GM18870 (cell line): ENCODE data around the gene PLEKHG4B.

Experiments
- ATAC-seq: cut with Tn5 transposase; IDR thresholded peaks from one replicate; pipeline ENCODE4 v1.9.1; 2021; ENCODE audit warnings: moderate library complexity; ENCODE audit not compliant: unreplicated experiment

The PLEKHG4B gene

DNA sequence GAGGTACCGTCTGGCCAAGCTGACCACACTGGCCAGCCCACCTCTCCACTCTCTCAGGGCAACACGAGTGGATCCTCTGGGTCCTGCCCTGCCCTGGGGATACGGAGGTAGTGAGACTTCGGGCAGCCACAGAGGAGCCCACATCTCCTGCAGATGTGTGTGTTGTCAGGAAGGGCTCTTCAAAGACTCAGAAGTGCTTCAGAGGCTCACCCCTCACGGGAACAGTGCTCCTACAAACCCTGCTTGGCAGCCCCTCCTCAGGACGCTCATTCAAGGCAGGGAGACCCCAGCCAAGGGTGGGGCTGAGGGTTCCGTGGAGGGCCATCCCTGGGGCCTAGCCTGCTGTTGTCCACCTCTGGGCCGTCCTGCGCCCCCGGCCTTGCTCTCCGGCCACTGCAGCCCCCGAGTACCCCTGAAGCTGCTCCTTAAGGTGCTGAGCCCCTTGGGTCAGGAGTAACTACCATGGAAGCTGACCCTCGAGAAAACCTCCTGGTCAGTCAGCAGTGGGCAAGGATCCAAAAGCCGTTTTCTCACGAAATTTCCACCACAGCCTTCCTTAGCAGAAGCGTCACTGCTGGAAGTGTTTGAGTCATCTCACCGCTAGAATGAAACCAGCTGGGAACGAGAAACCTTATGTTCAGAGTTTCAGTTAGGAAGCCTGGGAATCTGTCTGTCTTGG is 76.2 kb downstream of the PLEKHG4B start:
- no peak for ATAC-seq

DNA sequence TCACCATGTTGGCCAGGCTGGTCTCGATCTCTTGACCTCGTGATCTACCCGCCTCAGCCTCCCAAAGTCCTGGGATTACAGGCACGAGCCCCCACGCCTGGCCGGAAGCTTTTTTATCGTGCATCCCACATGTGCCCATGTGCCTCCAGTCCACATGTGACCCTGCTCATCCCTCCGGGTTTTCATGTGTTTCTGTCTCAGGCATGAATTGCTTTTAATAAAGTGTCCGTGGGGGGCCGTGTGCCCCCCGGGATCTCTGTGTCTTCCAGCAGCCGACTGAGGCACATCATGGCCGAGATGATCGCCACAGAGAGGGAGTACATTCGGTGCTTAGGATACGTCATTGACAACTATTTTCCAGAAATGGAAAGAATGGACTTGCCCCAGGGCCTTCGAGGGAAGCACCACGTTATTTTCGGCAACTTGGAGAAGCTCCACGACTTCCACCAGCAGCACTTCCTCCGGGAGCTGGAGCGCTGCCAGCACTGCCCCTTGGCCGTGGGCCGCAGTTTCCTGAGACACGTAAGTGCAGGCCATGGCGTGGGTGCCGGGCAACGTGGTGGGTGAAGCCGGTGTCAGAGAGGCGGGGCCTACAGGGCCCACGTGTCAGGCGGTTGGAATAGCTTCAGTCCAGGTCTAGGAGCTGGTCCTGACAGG is 77.2 kb downstream of the PLEKHG4B start:
- no peak for ATAC-seq

DNA sequence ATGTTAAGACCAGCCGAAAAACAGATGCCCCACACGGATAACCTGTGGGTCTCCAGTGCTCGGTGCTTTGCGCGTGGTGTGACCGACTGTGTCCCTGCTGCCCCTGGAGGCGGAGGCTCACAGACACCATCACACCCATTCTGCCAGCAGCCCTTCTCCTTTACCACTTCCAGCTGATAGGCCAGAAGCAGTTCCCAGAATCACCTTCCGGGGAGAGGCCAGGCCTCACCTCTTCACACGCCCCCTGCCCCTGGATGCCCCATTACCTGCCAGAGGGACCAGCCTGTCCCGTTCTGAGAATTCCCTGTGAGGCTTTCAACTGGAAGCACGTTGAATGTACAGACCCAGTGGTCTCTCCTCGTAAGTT is 77.7 kb downstream of the PLEKHG4B start:
- no peak for ATAC-seq

DNA sequence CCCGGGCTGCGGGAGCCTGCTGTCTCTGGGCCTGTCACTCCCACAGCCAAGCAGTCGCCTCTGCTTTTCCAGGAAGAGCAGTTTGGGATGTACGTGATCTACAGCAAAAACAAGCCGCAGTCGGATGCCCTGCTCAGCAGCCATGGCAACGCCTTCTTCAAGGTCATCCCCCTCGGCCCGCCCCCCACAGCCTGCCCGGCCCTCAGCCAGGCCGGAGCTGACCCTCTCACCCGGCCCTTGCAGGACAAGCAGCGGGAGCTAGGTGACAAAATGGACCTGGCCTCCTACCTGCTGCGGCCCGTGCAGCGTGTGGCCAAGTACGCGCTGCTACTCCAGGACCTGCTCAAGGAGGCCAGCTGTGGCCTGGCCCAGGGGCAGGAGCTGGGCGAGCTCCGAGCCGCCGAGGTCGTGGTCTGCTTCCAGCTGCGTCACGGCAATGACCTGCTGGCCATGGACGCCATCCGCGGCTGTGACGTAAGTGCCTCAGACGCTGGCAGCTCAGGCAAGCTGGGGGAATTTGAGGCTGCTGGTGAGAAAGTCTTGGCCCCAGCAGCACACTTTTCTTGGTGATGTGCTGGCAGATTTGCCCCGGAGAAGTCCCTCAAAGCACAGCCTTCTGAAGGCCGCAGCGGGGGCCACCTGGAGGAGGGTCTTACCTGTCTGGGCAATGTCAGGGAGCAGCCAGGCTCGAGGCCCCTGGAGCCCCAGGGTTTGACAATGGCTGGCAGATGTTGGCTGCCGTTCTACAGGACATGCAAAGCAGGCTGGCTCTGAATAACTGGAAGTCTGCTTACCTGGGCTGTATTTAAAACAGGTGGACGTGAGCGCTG is 79.2 kb downstream of the PLEKHG4B start:
- ATAC-seq, result no peak

DNA sequence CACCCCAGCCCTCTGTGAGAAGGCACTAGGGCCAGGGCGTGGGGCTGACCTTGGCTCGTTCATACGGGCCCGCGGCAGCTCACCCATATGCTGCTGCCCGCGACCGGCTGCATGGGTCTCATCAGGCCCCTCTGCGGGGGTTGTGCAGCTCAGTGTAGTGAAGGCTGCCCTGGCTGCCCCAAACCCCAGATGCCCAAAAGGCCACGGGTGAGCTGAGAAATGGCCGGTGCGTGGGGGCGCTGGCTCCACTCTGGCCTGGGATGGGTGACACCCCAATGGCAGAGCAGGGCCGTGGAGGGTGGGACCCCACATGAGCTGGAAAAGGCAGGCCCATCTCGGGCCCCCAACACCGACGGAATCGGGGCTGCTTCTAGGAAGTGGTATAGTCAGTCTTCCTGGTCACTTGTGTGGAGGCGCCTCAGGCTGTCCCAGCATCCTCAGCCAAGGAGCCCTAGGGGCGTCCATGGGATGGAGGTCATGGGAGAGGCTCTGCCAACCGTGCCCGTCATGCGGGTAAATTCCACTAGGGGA is 79.9 kb downstream of the PLEKHG4B start:
- ATAC-seq, result no peak

DNA sequence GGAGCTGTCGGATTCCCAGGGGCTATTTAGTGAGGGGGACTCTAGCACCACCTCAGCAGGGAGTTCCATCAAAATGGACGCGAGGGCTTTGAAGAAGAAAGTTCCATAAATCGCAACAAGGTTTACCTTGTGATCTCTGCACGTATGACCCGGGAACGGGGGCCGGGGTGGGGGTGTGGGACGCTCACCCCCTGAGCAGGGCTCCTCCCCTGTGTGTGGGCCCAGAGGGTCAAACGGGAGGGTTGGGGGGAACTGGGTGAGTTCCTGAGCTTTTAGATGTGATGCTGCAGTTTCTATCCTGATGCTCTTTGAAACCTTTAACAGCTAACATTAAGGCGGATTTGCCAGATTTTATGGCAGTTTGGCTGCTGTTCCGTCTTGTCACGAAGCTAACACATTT is 80.5 kb downstream of the PLEKHG4B start:
- no peak for ATAC-seq

DNA sequence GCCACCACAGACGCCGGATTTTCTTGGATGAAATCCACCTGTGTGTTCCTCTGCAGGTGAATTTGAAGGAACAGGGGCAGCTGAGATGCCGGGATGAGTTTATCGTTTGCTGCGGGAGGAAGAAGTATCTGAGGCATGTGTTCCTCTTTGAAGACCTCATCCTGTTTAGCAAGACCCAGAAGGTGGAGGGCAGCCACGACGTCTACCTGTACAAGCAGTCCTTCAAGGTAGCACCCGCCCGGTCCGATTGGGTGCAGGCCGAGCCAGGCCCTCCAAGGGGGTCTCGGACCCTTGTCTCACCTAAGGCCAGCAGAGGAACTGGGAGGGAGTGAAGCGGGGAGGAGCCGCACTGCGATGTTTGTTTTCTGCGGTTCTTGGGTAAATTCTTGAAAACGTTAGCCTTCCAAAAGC is 80.9 kb downstream of the PLEKHG4B start:
- no peak for ATAC-seq

DNA sequence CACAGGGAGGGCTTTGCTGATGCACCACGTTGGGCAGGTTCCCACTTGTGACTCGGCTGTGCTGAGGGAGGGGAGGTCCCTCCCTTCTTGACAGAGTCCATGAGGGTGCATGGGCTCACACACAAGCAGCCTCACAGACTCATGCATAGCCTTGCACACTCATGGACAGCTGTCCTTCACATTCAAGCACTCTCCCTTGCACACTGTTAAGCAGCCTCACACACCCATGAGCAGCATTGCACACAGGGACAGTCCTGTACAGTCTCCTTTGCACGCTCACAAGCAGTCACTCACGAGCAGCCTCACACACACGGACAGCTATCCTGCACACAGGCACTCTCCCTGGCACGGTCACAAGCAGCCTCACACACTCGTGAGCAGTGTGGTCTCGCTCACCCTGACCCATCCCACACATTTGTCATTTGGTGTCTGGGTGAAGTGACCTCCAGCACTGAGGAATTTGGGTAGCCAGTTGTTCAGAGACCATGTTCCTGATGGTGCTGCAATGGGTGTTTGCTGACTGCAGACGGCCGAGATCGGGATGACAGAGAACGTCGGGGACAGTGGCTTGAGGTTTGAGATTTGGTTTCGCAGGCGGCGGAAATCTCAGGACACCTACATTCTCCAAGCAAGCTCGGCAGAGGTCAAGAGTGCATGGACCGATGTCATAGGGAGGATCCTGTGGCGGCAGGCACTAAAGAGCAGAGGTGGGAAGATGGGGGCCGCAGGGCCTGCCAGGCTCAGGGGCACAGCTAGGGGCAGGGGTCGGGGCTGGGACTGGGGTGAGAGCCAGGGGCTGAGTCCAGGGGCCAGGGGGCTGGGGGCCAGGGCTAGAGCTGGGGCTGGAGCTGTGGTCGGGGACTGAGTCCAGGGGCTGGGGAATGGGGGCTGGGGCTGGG is 81.7 kb downstream of the PLEKHG4B start:
- ATAC-seq, result no peak

DNA sequence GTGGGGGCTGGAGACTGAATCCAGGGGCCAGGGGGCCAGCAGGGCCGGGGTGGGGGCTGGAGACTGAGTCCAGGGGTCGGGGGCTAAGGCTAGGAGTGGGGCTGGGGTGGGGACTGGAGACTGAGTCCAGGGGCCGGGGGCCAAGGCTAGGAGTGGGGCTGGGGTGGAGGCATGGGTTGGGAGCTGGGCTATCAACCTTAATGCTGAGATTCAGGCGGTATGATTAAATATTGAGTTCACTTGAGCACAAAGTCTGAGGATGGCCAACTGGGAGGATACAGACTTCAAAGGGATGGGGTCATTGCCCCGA is 82.3 kb downstream of the PLEKHG4B start:
- ATAC-seq, result no peak

DNA sequence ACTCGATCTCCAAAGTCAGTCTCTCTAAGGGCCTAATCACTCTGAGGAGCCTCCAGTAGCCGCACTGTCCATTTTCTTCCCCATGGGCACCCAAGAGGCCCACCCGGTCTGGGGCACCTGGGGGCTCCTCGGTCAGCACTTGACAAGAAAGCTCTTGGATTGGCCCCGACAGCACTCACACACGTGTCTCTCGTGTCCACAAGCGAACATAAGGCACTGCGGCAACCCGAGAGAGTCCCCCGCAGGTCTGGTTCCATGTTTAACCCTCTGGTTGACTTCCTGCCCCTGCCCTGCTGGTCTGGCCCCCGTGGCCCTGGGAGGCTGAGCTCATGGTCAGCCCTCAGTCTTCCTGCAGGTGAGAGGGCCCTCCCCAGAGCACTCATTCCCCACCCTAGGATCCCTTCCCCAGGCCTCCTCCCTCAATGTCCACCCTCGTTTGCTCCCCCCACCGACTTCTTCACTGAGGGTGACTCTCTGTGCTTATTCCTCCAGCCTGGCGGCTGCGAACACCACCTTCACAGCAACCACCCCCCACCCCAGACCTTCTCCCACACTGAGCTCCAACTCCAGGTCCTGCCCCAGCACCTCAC is 83.0 kb downstream of the PLEKHG4B start:
- no peak for ATAC-seq

DNA sequence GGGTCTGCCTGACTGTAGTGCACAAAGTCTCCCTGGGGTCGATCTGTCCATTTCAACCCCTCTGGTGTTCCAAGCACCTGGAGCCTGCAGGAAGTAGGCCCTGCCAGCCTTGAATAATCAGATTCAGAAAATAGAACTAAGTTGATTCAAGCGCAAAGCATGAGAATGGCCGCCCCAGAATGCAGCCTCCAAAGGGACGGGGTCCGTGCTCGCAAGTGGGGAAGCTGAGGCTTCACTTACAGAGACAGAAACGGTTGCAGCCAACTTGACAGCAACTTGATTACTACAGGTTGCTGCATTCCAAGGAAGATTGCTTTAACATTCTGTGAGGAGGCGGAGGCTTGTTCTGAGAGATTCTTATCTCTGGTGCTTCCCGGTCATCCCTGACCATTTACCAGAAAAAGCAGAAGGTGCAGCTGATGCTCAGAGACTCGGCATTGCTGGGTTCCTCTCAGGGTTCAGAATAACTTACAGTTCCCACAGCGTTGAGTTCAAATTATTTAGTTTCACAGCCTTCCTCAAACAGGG is 84.4 kb downstream of the PLEKHG4B start:
- no peak for ATAC-seq

DNA sequence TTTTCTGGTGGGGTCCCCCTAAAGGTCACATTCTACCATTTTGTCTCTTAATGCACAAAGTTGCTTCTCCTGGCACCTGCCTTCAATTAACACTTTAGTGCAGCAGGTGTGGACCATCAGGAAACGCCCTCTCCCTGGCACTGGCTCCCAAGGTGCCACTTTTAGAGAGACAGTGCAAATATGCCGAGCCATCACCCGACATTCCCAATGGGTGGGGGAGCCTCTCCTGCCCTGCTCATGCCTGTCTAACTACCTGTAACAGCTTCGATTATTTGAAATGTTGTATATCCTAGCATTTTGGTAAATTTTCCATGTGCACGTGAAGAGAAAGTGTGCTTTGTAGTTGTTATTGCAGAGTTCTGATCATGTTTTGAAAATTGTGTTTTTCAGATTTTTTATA is 86.1 kb downstream of the PLEKHG4B start:
- ATAC-seq, result no peak

DNA sequence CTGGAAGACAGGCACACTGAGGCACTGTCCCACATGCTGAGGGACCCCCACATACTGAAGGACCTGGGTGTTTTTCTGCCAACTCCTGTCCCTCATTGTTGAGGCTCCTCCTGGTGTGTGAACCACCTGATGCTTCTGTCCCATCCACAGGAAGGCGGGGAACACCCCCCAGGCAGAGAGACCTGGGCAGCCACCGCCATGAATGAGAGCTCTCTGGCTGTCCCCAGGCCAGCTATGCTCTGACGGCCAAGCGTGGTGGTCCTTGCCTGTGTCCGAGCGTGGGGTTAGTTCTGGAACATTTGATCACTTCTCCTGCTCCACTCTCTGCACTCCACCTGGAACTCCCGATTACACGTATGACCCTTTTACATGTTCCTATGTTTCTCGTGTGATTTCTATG is 87.4 kb downstream of the PLEKHG4B start:
- no peak for ATAC-seq

DNA sequence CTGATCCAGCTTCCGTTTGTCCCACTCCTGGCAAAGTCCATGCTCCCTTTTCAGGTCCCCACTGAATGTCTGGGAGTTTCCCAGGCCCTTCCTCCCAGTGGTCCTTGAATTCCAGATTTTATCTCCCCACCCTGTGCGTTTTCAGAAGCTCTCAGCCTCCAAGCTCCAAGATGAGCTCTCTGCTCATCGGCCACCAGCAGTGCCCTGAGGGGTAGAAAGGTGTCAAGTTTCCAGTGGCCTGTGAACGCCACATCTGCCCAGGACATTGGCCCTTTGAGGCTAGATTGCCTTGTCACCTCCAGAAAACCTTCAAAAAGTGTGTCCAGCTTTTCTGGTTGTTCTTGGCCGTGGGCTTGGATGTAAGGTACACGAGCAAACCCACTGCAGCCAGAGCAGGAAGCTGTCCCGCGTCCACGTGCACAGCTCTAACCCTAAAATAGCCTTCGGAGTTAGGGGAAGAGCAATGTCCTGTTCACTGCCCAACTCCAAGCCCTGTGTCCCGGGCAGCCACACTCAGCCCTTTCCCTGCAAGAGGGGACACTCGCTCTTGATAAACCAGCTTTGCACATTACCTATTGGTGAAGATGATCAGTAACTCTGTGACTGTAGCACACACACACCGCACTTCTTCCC is 88.4 kb downstream of the PLEKHG4B start:
- ATAC-seq, result no peak

DNA sequence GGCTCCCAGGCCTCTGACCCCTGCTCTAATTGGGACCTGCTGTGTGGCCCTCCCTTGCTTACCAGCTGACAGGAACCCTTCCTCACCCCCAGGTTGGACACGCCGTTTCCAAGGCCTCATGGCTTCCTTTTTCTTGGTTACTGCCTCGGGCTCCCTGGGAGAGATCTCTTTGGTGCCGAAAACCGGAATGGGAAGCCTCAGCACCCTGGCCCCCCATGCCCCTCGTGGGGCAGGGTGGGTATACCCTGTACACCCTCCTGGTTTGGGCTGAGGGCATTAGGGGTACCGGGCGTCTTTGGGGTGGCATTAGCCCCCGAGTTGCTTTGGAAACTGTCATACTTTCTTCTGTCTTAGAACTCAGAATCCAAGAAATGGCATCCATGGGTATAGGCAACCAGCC is 89.2 kb downstream of the PLEKHG4B start:
- no peak for ATAC-seq

DNA sequence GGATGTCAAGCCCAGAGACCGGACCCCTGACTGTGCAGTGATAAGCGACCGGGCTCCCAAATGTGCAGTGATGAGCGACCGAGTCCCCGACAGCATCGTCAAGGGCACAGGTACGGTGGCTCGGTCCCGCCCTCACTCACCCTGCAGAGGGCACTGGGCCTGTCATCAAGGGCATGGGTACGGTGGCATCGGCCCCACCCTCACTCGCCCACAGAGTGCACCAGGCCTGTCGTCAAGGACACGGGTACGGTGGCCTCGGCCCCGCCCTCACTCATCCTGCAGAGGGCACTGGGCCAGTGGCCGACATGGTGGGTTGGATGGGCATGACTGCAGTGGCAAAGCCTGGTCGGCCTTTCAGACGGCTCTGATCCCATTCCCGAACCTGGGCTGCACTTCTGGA is 89.6 kb downstream of the PLEKHG4B start:
- ATAC-seq, result no peak

DNA sequence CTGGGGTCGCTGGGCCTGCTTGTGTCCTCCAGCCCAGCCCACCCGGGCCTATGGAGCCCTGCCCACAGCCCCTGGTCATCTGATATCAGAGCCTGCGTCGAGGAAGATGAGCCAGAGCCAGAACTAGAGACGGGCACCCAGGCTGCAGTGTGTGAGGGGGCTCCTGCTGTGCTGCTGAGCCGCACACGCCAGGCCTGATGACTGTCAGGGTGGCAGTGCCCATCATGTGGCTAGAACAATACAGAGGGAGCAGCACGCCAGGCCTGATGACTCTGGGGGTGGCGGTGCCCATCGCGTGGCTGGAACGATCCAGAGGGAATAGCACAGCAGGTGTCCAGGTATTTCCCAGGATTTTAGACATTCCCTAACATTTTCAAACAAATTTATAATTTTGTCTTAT is 90.2 kb downstream of the PLEKHG4B start:
- no peak for ATAC-seq

DNA sequence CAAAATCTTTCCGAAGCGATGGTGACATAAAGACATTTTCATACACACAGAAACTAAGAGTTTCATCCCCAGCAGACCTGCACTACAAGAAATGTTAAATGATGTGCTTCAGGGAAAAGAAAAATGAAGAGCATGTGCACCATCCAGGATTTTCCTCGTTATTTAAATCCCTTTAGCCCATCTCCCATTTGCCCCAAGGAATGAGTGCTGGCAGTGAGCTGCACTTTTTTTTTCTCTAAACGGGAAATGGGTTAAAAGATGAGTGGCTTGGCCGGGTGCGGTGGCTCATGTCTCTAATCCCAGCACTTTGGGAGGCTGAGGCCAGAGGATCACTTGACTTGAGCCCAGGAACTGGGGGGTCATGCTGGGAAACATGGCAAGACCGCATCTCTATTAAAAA is 92.5 kb downstream of the PLEKHG4B start:
- ATAC-seq, result no peak

DNA sequence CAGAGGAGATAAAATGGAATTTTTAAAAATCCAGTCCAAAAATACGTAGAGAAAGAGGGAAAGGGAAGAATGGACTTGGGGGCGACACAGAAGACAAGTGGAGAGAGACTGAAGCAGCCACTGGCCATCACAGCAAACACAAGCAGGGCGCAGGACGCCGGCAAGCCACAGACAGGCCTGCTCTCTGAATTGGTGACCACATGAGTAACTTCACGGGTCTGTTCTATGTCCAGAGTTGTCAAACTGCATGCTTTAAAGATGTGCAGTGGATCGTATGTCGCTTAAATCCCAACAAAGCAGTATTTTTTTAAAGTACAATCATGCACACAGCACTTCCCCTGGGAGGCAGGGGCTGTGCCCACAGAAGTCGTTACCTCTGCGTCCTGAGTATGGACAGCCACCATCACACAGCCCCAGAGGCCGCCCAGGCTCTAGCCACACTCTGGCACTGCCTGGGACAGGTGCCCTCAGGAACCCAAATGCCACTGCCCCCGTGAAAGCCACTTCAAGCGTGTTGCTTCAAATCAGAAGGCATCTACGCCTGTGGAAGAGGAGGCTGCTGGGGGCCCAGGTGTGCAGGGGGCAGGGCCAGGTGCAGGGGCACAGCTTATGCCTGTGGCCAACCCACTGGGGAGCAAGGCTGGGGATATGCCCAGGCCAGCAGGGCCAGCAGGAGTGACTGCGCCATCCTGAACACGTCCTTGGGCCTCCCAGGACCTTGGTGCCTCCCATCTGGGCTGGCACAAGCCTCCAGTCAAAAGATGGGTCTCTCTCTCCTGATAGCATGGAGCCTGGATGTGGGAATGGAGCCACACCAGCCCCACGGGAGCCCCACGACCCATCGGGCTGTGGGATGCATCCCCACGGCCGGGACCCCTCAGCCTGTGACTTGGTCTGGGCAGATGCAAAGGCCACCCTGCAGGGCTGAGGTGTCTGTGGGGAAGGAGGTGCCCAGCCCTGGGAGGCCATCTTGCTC is 93.4 kb downstream of the PLEKHG4B start:
- no peak for ATAC-seq
